Fibroblast of skin of right biceps (primary cell): Measurements from ENCODE around the gene MAN1A2.

ENCODE experiments used
- DNase-seq: peaks from one replicate; pipeline ENCODE4 v3.0.0-alpha.2; 2013

MAN1A2 gene

DNA sequence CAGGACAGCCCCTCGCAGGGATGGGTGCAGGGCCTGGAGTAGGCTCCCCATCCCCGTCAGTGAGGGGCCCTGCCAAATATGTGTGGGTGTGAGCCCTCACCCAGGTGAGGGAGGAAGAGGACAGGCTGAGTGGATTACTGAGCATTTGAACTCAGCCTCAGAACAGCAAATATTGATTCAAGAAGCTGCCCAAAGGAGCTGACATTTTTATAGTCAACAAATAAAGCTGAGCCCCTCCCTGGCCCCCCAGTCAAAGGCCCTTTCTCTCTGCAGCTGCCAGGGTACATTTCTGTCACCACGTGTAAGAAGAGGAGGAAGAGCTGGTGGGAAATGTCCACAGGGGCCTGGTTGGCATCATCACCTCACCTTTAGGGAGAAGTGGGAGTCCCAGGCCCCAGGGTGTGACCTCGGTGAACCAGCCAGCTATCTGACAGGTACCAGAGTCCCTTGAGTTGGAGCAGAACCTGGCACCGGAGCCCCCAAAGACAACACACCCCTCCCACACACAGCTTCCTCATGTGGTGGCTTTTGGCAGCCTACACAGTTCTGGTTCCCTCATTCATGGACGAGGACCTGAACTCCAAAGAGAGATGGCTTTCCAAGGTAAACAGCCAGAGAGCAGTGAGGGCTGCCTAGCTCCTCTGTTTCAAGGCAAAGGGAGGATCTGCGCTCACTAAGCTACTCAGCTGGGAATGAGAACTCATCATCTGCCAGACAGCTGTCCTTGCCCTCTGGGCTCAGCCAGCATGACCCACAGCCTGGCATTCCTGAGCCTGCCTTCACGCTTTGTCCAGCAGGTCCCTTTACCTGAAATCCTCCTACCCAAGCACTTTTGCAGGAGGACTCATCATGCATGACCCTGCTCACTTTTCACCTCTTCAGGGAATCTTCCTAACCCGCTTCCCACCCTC lies 195.6 kb downstream of the MAN1A2 start:
- no peak for DNase-seq

DNA sequence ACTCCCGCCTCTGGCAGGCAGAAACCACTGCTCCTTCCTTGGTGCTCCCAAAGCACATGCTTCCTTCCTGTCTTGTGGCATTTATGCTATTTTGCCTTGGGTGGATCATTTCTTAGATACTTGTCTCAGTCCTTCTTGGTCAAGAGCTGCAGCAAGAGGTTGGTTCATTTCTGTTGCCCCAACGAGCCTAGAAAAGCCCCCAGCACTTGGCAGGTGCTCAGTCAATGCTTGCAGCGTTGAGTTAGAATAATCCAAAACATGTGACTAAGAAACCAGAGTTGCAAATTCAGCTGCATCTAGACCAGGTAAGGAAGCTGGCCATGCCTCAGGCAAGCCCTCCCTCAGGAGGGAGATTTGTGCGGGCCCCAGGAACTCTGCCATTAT lies 196.2 kb downstream of the MAN1A2 start:
- no peak for DNase-seq

DNA sequence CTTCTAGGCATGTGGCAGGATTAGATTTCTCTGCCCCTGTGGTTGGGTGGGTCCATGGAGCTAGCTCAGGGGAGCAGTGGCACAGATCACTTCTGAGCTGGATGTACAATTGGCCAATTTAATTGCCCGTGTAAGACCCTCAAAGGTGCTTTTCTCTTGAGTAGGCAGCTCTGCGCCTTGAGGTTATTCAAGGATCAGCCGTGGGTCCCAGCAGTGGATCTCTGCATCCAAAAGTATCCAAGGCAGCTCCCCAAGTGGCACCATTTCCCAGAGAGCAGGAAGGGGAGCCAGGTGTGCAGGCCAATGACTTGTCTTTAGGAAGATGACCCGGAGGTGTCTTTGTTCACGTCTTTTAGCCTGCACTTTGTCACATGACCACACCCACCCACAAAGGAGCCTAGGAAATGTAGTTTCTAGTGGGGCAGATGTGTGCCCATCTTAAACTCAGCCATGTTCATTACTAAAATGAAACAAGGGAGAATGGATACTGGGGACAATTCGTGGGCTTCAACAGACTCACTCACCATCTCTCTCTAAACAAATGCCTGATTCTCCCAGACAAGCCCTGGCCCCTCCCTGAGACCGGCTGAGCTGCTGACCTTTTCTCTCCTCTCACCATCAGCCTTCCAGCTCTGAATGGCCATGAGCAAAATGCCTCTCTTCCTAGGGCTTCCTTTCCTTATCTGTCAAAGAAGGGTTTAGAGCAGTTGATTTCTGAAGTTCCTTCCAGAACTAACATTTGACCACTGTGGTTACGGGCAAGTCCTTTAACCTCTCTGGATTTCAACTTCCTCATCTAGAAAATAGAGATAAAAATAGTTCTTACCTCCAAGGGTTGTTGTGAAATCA lies 197.2 kb downstream of the MAN1A2 start:
- DNase-seq = no peak

DNA sequence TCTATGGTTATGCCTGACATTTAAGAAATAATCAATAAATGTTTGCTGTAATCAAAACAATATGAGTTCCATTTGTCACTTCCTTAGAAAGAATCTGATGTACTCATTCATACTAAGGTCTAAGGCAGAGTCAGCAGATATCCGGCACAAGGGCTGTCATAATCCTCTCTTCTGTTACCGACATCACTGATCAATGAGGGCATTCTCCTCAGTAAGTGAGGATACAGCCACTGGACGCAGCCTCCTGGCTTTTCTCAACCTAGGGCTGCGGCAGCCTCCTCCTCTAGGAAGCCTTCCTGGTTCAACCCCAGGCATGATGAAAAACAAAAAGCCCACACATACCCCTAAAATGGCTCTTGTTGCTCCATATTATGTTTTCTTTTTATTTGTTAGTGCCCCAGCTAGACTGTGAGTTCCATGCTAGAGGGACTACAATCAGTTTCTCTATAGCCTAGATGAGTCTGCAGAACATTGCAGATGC lies 197.9 kb downstream of the MAN1A2 start:
- no peak for DNase-seq

DNA sequence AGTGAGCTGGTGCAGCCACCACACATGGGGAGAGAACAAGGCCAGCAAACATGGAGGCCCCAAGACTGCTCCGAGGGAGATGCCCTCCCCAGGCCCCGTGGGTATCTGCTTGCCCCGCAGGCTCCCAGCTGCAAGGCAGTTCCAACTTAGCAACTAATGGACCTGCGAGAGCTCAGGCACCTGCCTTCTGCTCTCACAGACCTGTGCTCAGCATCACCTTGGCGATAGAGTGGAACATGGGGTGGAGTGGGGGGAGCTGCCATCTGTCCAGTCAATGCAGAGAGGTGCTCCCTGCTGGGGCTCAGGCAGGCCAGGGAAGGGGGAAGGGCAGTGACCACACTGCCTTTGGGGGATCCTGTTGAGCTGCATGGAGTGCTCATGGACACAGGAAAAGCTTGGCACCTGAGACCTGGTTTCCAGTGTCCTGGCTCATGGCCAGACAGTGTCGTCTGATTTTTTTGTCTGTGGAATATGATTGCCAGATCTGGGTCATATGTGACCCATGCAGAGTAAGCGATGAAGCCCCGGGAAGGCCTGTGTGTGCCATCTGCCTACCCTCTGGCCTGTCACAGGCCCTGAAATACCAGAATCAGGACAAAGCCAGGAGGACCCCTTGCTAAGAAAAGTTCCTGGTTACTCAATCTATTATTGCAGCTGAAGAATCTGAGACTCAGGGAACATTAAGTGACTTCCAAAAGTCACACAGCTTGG lies 198.7 kb downstream of the MAN1A2 start:
- no peak for DNase-seq

DNA sequence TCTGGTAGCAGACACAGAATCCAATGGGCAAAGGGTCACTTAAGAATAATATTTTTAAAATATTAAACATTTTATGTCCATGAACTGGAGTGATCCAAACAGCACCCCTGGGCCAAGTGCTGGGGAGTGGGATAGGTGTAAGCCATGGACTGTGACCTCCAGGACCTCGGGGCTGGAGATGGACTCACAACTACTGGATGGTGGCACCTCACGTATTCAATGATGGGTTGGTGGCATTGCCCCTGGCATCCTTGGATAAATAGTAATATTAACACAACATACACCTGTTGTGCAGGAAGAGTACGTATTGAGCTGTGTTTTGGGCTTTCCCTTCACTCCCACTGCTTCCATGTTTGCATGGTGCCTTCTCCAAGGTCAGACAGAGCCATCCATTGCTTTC lies 199.3 kb downstream of the MAN1A2 start:
- DNase-seq = no peak

DNA sequence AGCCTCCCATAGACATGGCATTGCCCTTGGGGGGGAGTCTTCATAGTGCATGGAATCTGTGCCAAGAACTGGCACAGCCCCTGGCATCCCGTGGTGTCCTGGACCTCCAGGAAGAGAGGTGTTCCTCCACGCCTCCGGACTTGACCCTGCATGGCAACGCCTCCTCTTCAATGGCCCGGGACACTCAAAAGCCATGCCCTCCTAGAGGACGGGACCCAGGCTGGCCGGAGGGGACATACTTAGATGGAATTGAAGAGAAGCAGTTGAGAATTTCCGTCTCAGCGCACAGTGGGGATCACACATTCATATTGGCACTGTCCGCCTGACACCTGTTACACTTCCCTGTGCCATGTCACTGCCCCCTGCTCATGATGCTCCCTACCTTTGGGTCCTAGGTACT lies 200.2 kb downstream of the MAN1A2 start:
- DNase-seq = no peak

DNA sequence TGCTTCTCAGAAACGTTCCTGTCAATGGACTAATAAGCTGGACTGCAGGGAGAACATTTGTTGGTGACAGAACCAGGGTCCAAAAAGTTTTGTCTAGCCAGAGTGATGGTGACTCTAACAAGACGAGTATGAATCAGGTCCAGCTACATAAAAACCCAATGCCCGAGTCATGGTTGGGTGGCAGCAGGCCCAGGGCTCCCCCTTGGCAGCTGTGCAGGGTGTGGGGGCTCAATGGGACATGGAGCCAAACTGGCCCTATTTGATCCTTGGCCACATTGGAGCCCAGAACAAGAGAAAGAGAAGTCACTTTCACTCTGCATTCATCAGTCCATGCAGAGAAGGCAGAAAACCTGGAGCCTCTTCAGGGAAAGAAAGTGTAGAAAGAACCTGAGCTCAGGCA lies 200.7 kb downstream of the MAN1A2 start:
- DNase-seq = no peak

DNA sequence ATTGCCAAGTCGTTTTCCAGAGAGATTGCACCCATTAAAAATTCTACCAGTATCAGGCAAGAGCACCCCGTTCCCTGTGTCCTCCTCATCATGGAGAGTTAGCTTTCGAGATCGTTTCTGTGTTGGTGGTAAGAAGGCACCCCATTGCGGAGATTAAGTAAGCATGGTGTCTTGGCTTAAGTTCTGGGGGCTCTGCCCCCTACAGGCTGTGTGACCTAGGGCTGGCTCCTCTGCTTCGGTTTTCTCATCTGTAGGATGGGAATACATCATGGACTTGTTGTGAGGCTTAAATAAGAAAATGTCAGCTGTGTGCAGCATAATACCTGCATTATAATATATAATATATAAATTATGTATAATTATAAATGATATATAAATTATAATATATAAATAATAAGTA lies 201.8 kb downstream of the MAN1A2 start:
- DNase-seq = no peak

DNA sequence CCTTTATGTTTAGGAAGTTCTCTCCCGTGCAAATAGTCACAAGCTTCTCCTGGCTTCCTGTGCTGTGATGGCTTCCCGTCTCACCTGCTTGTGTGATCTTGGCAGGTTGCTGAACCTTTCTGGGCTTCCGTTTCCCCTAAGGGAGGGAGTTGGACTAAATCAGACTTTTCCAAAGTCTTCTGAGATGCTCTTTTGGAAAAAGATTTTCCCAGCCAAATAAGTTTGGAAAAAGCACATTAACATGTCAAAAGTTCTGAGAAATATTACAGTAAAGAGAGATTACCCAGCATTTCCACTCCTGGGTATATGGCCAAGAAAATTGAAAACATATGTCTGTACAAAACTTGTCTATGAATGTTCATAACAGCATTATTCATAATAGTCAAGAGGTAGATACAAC lies 202.6 kb downstream of the MAN1A2 start:
- DNase-seq = no peak

DNA sequence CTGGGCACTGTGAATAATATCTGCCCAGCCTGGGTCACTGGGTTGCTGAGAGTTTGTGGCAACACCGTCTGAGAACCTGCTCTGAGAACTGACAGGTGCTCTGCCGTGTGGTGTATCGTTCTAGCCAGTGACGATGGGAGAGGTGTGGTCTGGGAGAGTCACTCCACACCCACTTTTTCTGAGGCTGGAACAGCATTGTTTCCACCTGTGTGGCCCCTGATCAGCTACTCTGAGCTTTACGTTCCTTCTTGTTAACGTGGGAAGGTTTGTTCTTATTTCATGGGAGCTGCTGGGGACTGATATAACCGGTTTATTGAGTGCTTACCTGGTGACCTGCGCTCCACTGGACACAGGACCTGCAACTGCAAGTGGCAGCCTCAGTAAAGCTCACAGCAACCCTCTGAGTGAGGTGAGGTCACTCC lies 203.8 kb downstream of the MAN1A2 start:
- no peak for DNase-seq

DNA sequence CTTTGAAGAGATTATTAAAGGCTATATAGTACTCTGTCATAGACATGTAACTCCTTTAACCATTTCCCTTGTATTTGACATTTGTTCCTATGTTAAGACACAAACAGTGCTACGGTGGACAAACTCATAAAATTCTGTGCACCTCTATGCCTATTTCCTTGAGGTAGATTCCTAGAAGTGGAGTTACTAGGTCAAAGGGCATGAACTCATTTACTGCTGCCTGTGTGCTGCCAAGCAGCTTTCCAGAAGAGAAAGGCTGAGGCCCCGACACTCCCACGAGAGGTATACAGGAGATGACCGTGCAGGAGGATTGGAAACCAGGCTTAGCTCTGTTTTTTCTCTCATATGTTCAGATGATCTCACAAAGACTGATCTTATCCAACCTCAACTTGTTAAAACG lies 204.2 kb downstream of the MAN1A2 start:
- DNase-seq = no peak

DNA sequence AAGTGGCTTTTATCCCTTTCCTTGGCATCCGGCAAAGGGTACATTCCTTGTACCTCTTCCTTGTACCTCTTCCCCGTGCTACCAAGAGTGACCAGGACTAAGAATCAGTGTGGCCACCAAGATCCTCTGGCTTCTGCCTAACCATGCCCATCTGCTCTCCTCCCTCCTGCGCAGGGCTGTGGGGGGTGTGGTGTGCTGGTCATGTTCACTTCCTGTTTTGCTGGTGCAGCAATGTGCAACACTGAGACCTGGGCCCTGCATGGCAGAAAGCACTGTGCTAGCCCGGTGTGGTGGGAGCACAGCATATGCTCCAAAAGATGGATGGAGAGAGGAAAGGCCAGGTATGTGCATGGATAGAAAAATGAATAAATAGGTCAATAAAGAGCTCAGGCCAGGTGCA lies 205.3 kb downstream of the MAN1A2 start:
- DNase-seq = no peak

DNA sequence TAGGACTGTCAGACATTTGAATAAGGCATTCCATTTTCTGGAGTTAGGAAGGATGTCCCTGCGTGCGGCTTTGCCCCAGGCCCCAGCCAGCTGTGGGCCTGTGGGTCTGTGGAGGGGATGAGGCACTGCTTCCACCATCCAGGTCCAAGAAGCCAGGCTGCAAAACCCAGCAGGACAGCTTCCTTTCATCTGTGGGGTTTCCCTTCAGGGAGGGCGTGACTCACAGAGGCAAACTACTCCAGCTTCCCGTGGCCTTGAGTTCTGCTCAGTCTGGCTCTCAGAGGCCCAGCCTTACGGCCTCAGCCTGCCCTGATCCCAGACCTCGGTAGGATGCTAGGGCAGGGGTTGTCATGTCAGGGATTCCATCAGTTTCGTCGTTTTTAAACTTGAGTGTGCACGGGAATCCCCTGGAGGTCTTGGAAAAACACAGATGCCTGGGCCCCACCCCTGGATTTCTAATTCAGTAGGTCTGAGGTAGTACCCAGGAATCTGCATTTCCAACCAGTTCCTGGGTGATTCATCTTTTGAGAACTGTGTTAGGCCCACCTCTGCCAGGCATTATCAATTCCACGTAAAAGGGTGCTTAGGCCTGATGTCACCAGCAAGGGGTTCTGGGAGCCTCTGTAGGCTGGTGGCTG lies 206.3 kb downstream of the MAN1A2 start:
- DNase-seq = no peak

DNA sequence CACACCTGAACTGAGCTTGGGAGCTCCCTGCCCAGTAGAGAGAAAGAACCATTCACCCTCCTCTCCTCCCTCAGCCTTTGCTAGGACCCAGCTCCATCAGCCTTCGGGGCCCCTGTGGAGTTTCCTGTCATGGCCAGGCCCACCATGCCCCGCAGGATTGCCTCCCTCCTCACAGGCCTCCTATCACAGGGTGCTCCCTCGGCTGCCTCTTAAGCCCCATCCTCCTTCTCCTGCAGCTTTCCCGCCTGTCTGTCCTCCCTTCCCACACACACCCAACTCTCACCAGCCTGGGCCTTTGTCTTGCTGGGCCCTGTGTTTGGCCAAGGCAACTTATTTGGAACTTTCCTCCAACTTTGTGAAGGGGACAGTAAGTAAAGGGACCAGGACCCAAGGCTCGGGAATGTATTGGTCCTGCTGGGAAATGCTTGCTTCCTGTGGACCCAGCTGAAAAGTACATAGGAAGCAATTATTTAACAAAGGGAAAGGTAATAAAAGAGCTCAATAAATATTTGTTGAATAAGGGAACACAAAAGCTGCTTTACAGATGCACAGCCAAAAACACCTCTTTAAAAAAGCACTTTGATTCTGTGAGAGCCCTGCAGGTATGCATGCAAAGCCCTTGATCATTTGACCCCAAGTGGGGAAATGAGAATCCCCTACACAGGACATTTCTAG lies 207.0 kb downstream of the MAN1A2 start:
- DNase-seq = no peak

DNA sequence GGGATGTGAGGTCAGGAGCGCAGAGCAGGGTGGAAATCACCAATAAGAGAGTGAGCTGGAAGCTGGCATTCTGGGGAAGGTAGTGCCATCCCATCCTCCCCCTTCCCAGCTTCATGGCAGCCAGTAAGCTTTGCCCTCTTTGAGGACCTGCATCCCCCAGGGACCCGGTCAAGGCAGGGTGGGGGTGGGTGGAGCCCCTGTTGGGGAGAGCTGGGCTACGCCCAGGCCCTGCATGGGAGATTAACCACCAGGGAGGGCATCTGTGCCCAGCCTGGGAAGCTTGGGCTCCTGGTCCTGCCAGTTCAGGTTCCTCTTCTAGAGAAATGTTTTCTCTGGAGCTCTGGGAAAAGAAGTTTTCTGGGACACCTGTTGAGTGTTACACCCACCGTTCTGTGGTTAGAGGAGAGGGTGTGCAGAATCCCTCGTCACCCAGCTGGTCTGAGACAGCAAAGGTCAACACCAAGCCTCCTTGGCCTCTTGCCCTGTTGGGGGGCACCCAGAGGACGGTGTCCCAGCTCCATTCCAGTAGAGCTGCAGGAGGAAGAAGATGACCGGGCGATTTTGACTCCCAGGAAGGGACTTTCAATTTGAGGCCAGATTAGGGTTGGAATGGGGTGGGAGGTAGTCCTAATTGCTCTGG lies 208.5 kb downstream of the MAN1A2 start:
- no peak for DNase-seq

DNA sequence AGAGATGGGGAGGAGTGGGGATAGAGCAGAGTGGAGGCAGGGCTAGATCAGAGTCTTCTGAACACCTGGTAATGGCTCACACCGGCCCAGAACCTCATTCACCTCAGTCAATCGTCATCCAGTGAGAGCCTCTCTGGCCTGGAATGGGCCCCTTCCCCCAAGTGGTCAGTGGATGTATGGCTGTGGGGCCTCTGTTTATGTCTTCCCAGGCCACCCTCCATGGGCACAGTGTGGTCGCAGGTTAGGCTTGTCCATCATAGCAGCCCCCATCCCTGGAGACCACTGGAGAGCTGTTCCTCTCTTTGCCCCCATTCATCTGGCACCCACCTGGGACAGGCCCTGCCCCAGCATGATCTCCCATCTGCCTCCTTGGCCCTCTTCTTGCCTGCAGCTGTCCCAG lies 209.0 kb downstream of the MAN1A2 start:
- no peak for DNase-seq

DNA sequence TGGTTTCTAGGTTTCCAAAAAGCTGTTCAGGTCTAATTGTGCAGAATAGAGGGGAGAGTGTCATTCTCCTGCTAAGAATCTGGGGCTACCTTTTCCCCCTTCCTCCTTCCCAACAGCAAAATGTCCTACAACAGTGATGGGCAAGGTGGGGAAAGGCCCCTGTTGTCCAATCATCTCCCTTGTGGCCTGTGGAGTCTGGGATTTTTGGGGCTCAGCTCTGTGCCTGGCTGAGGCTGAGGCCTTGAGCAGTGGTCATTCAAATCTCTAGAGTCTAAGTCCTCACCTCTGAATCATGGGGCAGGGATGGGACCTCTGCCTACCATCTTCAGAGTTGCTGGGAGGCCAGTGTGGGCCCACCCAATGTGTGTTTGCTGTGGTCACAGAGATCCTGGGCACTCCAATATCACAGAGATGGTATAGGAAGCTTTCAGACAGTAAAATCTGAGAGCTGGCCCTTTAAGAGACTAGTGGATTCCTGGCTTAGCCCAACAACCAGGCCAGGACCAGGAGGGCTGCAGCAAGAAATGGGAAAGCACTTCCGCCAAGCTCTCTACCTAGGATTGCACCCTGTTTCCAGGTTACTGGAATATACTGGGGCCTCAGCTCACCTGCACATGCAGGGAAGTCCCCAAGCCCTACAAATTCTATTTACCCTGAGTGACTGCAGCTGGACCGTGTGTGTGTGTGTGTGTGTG lies 210.1 kb downstream of the MAN1A2 start:
- DNase-seq = no peak

DNA sequence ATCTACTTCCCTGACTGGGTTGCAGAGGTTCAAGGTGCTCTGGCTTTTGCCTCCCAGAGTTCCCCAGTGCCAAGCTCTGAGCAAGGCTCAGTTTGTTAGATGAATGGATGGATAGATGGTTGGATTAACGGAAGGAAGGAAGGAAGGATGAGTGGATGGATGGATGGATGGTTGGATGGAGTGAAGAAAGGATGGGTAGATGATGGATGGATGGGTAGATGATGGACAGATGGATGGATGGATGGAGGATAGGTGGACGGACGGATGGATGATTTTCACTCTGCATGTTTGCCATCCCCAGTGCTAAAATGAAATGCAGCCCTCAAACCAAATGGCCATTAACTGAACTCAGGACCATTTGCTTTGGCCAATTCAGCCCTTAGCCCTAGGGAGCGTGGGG lies 211.2 kb downstream of the MAN1A2 start:
- no peak for DNase-seq
